HEK293T (cell line): ENCODE measurements around the gene ART3.

Experiments used
- CTCF ChIA-PET: fragments of 350-600 bp; formaldehyde crosslinking; extraction: SDS; loops from one replicate; lab custom pipeline; 2021; ENCODE audit warnings: antibody characterized with exemption, inconsistent platforms; lab: Yijun Ruan, JAX
- POLR2A ChIA-PET: fragments of 350-600 bp; formaldehyde crosslinking; extraction: SDS; loops from one replicate; lab custom pipeline; 2020; ENCODE audit warnings: antibody characterized with exemption, inconsistent platforms; lab: Yijun Ruan, JAX
- DNase-seq: peaks from one replicate; pipeline ENCODE4 v3.0.0; 2012; ENCODE audit warnings: mixed read lengths; ENCODE audit errors: extremely low spot score
- ARNT ChIP-seq: fragments of 450-650 bp; IDR thresholded peaks from 2 replicates; pipeline ENCODE4 v1.6.1; 2017; ENCODE audit warnings: mild to moderate bottlenecking
- BHLHE40 ChIP-seq: fragments of 450-650 bp; IDR thresholded peaks from 2 replicates; pipeline ENCODE4 v1.6.1; 2016; ENCODE audit warnings: mild to moderate bottlenecking, moderate library complexity, borderline replicate concordance
- CTBP1 ChIP-seq: fragments of 450-650 bp; IDR thresholded peaks from 2 replicates; pipeline ENCODE4 v1.6.1; 2016; ENCODE audit warnings: borderline replicate concordance
- ELF4 ChIP-seq: fragments of 450-650 bp; IDR thresholded peaks from 2 replicates; pipeline ENCODE4 v1.6.1; 2017; ENCODE audit warnings: antibody characterized with exemption
- FOXA1 ChIP-seq: fragments of 450-650 bp; IDR thresholded peaks from 2 replicates; pipeline ENCODE4 v1.6.1; 2016; ENCODE audit warnings: mild to moderate bottlenecking
- FOXK2 ChIP-seq: fragments of 450-650 bp; IDR thresholded peaks from 2 replicates; pipeline ENCODE4 v1.6.1; 2016; ENCODE audit warnings: mild to moderate bottlenecking
- FOXM1 ChIP-seq: fragments of 450-650 bp; IDR thresholded peaks from 2 replicates; pipeline ENCODE4 v1.6.1; 2017; ENCODE audit warnings: mild to moderate bottlenecking, borderline replicate concordance
- HDGF ChIP-seq: fragments of 450-650 bp; IDR thresholded peaks from 2 replicates; pipeline ENCODE4 v1.6.1; 2017; ENCODE audit warnings: antibody characterized with exemption, borderline replicate concordance
- L3MBTL2 ChIP-seq: fragments of 450-650 bp; conservative IDR thresholded peaks from 2 replicates; pipeline ENCODE4 v1.6.1; 2016; ENCODE audit warnings: mild to moderate bottlenecking
- LEF1 ChIP-seq: fragments of 450-650 bp; IDR thresholded peaks from 2 replicates; pipeline ENCODE4 v1.6.1; 2017; ENCODE audit warnings: mild to moderate bottlenecking, borderline replicate concordance
- NFRKB ChIP-seq: fragments of 450-650 bp; IDR thresholded peaks from 2 replicates; pipeline ENCODE4 v1.6.1; 2016; ENCODE audit warnings: mild to moderate bottlenecking, moderate library complexity
- PKNOX1 ChIP-seq: fragments of 450-650 bp; IDR thresholded peaks from 2 replicates; pipeline ENCODE4 v1.6.1; 2016
- SP1 ChIP-seq: fragments of 450-650 bp; IDR thresholded peaks from 2 replicates; pipeline ENCODE4 v1.6.1; 2017
- SUZ12 ChIP-seq: fragments of 450-650 bp; IDR thresholded peaks from 2 replicates; pipeline ENCODE4 v1.6.1; 2016; ENCODE audit warnings: mild to moderate bottlenecking
- TARDBP ChIP-seq: fragments of 450-650 bp; IDR thresholded peaks from 2 replicates; pipeline ENCODE4 v1.6.1; 2016
- ZNF384 ChIP-seq: fragments of 450-650 bp; IDR thresholded peaks from 2 replicates; pipeline ENCODE4 v1.6.1; 2016

ART3 gene

DNA sequence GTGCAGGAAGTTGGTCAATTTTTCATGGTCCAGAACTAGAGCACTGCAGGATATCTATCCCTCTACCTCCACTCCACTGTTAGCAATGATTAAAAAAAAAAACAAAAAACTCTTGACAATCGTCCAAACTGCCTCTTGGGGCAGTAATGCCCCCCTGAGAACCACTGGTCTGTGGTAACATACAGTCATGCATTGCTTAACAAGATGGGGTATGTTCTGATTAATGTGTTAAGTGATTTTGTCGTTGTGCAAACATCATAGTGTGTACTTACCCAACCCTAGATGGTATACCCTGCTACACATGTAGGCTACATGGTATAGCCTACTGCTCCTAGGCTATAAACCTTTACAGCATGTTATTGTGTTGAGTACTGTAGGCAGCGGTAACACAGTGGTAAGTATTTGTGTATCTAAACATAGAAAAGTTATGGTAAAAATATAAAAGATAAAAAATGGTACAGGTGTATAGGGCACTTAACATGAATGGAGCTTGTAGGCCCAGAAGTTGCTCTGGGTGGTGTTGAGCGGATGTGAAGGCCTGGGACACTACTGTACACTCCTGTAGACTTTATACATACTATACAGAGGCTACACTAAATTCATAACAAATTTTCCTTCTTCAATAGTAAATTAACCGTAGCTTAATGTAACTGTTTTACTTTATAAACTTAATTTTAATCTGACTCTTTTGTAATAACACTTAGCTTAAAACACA lies 34.1 kb downstream of the ART3 start:
- ChIA-PET CTCF (no interaction called here), POLR2A (no interaction called here)

GRCh38 chr4:76116821-76117220 lies 42.3 kb downstream of the ART3 start:
- ChIA-PET CTCF (no interaction called here), POLR2A (no interaction called here)

More for the DNA sequence above, 34.1 kb downstream of the ART3 start:
- no peak for TF ChIP-seq NFRKB
- peak; percentile 67; the same call in 1 of the 2 replicates for TF ChIP-seq ZNF384
- DNase-seq = peak; percentile 38

GRCh38 chr4:76117536-76117935 lies 43.0 kb downstream of the ART3 start:
- CTCF ChIA-PET = no interaction called here
- TF ChIP-seq TARDBP (no peak), SP1 (no peak)
- no peak for DNase-seq
- POLR2A ChIA-PET = no interaction called here

More at GRCh38 chr4:76116821-76117220, 42.3 kb downstream of the ART3 start:
- no peak for DNase-seq
- TF ChIP-seq SUZ12 = no peak
- TF ChIP-seq FOXA1 = no peak
- no peak for TF ChIP-seq FOXK2
- TF ChIP-seq TARDBP = no peak
- TF ChIP-seq FOXM1 = no peak
- no peak for TF ChIP-seq CTBP1
- no peak for TF ChIP-seq SP1
- TF ChIP-seq NFRKB = no peak
- no peak for TF ChIP-seq HDGF
- no peak for TF ChIP-seq ARNT
- TF ChIP-seq LEF1 = no peak
- TF ChIP-seq L3MBTL2 = no peak
- TF ChIP-seq ZNF384 = no peak

GRCh38 chr4:76120199-76120598 lies 45.7 kb downstream of the ART3 start:
- ChIA-PET POLR2A (no interaction called here), CTCF (no interaction called here)
- DNase-seq = no peak
- TF ChIP-seq FOXA1 = no peak
- TF ChIP-seq CTBP1 = no peak
- no peak for TF ChIP-seq ZNF384
- TF ChIP-seq FOXM1 = no peak
- TF ChIP-seq LEF1 = no peak
- no peak for TF ChIP-seq BHLHE40
- TF ChIP-seq SP1 = no peak
- TF ChIP-seq HDGF = no peak

- TF ChIP-seq FOXK2 (no peak), PKNOX1 (no peak), FOXM1 (no peak), ZNF384 (no peak), SP1 (no peak), LEF1 (no peak)
- POLR2A ChIA-PET = no interaction called here
- no peak for DNase-seq
- CTCF ChIA-PET = no interaction called here
Measured at GRCh38 chr4:76125816-76126215, 51.3 kb downstream of the ART3 start.

GRCh38 chr4:76127754-76128153 lies 53.2 kb downstream of the ART3 start:
- no peak for DNase-seq
- POLR2A ChIA-PET = no interaction called here
- TF ChIP-seq PKNOX1 (no peak), ZNF384 (no peak), ARNT (no peak), BHLHE40 (no peak)
- CTCF ChIA-PET = no interaction called here

- ChIA-PET CTCF (no interaction called here), POLR2A (no interaction called here)
- TF ChIP-seq NFRKB = no peak
- no peak for TF ChIP-seq L3MBTL2
- no peak for TF ChIP-seq ZNF384
- no peak for TF ChIP-seq PKNOX1
- no peak for TF ChIP-seq HDGF
- TF ChIP-seq ARNT = no peak
- TF ChIP-seq ELF4 = no peak
- no peak for TF ChIP-seq FOXK2
- no peak for TF ChIP-seq SUZ12
- TF ChIP-seq FOXA1 = no peak
- no peak for TF ChIP-seq LEF1
- TF ChIP-seq CTBP1 = no peak
- TF ChIP-seq BHLHE40 = no peak
- no peak for DNase-seq
Measured at GRCh38 chr4:76141241-76141640, 66.7 kb downstream of the ART3 start.
